Activated CD8-positive, alpha-beta memory T cell treated with anti-CD3 and anti-CD28 coated beads, Interleukin-2, amount 10 ng/mL, durations not matched to agents 7 days and 5 days (primary cell): ENCODE measurements around the gene RYR1. TPM values are rescaled to one million over a fixed set of nuclear protein-coding genes. Genes with fewer than 3 reads are reported as not detected.
"Not testable (repeated sequence)": the region's sequence is repeated elsewhere in the genome, so short reads cannot be mapped to it uniquely, and the experiment has no call there.

Source experiments
- ATAC-seq: fragments of 150-1000 bp; cut with Tn5 transposase; one replicate; pipeline ENCODE4 v1.10.0; 2021; ENCODE audit warnings: moderate library complexity
- CTCF ChIA-PET: fragments of 350-600 bp; sonication (Branson Sonifier 250); formaldehyde crosslinking; loops from one replicate; lab custom pipeline; 2021; ENCODE audit warnings: antibody characterized with exemption; lab: Charles Lee
- DNase-seq: peaks from one replicate; pipeline ENCODE4 v3.0.0-alpha.2; 2020
- H3K27ac Mint-ChIP-seq: one replicate; pipeline ENCODE4 v1.8.0; 2021; ENCODE audit warnings: mild to moderate bottlenecking, mixed read lengths
- H3K27me3 Mint-ChIP-seq: one replicate; pipeline ENCODE4 v1.8.0; 2021; ENCODE audit warnings: mixed read lengths
- H3K36me3 Mint-ChIP-seq: one replicate; pipeline ENCODE4 v1.8.0; 2021; ENCODE audit warnings: mild to moderate bottlenecking, mixed read lengths
- H3K4me1 Mint-ChIP-seq: one replicate; pipeline ENCODE4 v1.8.0; 2021; ENCODE audit warnings: mixed read lengths
- H3K4me3 Mint-ChIP-seq: one replicate; pipeline ENCODE4 v1.8.0; 2021; ENCODE audit warnings: mild to moderate bottlenecking, moderate library complexity, mixed read lengths
- H3K9me3 Mint-ChIP-seq: one replicate; pipeline ENCODE4 v1.8.0; 2022; ENCODE audit warnings: low read depth, mixed read lengths
- total RNA-seq, 2 experiments: library from RNA; stranded (reverse); gene quantifications; one replicate each; pipeline ENCODE4 v1.2.3, GENCODE V29; 2021

The RYR1 gene
- total RNA-seq, 2 experiments from 2014 or later: 1.5 to 1.6 TPM

DNA sequence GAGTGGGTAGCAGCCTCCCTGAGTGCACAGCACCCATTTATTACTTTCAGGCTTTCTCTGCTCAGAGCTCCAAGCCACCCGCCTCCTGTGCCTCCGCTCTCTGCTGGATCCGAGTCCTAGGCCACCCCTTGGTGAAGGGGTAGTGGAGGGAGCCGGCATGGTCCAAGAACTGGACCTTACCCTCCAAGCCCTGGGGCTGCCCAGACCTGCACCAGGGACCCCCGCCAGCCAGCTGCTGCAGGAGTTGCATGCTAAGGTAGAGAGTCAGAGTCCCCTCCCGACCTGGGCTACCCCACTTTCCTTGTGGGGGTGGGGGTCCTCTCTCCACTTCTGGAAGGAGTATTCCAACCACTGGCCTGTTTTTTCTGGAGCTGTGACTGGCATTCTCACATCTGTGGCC, 28.6 kb upstream of the RYR1 start:
- Mint-ChIP-seq H3K4me1 (peaks cover 13% of the 10 kb centered on the region), H3K27me3 (peaks cover 2% of the 10 kb centered on the region), H3K36me3 (peaks cover 14% of the 10 kb centered on the region), H3K4me3 (no peak overlapping the region), H3K9me3 (no peaks in the 10 kb centered on the region), H3K27ac (no peak overlapping the region)
- DNase-seq: no peak
- ATAC-seq: no peak
- CTCF ChIA-PET: interaction anchor here (1.0 to 4.5 kb wide), 6 partner anchors 17 to 526 kb away, joined by 3 to 57 read pairs (median 9); partner anchors contain the start of genes GGN, MRPS12, SARS2 and SPRED3

DNA sequence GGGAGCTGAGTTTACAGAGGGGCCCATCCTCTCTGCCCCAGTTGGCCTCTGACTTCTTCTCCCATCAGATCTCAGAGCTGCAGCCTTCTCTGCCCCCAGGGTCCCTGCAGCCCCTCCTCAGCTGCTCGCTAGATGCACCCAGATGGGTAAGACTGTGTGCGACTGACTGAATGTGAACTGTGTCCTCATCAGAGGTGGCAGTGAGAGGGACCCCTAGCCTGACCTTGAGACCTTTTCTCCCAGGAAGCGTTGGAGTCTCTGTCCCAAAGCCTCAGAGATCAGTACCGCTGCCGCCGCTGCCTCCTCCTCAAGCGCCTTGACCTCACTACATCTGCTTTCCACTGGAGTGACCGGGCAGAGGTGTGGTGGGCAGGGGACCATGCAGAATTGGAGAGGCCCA, 28.2 kb upstream of the RYR1 start:
- no peak overlapping the region for H3K4me3 Mint-ChIP-seq
- DNase-seq (no peak), ATAC-seq (no peak)
- CTCF ChIA-PET: interaction anchor here (1.0 to 4.5 kb wide), 5 partner anchors 108 to 525 kb away, joined by 3 to 57 read pairs (median 4); partner anchors contain the start of genes MRPS12 and SARS2
- H3K36me3 Mint-ChIP-seq: peaks cover 14% of the 10 kb centered on the region
- H3K9me3 Mint-ChIP-seq: no peaks in the 10 kb centered on the region
- H3K4me1 Mint-ChIP-seq: peaks cover 13% of the 10 kb centered on the region
- H3K27ac Mint-ChIP-seq: no peak overlapping the region
- peaks cover 2% of the 10 kb centered on the region for H3K27me3 Mint-ChIP-seq

- CTCF ChIA-PET: no interaction called here
- ATAC-seq (no peak), DNase-seq (no peak)
- Mint-ChIP-seq H3K27ac (no peak overlapping the region), H3K4me1 (peaks cover 2% of the 10 kb centered on the region), H3K27me3 (no peaks in the 10 kb centered on the region), H3K36me3 (peaks cover 14% of the 10 kb centered on the region), H3K9me3 (no peaks in the 10 kb centered on the region), H3K4me3 (no peak overlapping the region)
Observed at GRCh38 chr19:38409631-38410133, 23.8 kb upstream of the RYR1 start.

DNA sequence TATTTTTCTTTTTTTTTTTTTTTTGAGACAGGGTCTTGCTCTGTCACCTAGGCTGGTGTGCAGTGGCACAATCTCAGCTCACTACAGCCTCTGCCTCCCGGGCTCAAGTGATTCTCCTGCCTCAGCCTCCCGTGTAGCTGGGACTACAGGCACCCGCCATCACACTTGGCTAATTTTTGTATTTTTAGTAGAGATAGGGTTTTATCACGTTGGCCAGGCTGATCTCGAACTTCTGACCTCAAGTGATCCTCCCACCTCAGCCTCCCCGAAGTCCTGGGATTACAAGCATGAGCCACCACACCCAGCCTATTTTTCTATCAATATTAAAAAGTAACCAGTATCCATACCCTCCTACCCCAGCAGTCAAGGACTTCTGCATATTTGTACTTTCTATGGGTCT, 23.1 kb upstream of the RYR1 start:
- H3K4me1 Mint-ChIP-seq, H3K27ac Mint-ChIP-seq, H3K4me3 Mint-ChIP-seq, ATAC-seq, H3K27me3 Mint-ChIP-seq, DNase-seq, H3K9me3 Mint-ChIP-seq: not testable (repeated sequence)
- H3K36me3 Mint-ChIP-seq: peaks cover 11% of the 10 kb centered on the region
- CTCF ChIA-PET: interaction anchor here (4.9 kb wide), 1 partner anchor 7 kb away, joined by 27 read pairs; the partner anchor contains the start of gene FAM98C

- ATAC-seq: no peak
- DNase-seq: no peak
- Mint-ChIP-seq H3K27ac (no peak overlapping the region), H3K27me3 (no peaks in the 10 kb centered on the region), H3K36me3 (peaks cover 10% of the 10 kb centered on the region), H3K4me3 (no peak overlapping the region), H3K4me1 (no peaks in the 10 kb centered on the region), H3K9me3 (no peaks in the 10 kb centered on the region)
- CTCF ChIA-PET: interaction anchor here (4.9 kb wide), 1 partner anchor 8 kb away, joined by 27 read pairs; the partner anchor contains the start of gene FAM98C
Observed at GRCh38 chr19:38411041-38411712, 22.3 kb upstream of the RYR1 start.

DNA sequence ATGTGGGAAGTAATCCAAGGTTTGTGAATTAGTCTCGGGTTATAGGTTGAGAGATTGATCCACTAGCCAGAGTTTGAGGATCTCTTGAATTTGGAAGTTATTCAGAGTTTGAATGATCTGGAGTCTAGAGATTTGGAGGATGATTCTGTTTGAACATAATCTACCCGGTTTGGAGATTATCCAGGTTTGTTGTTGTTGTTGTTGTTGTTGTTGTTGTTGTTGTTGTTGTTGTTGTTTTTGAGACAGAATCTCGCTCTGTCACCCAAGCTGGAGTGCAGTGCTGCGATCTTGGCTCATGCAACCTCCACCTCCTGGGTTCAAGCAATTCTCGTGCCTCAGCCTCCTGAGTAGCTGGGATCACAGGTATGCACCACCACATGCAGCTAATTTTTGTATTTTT, 21.6 kb upstream of the RYR1 start:
- not testable (repeated sequence) for H3K4me1 Mint-ChIP-seq, H3K4me3 Mint-ChIP-seq, H3K9me3 Mint-ChIP-seq, H3K36me3 Mint-ChIP-seq, H3K27ac Mint-ChIP-seq, ATAC-seq, H3K27me3 Mint-ChIP-seq, DNase-seq
- CTCF ChIA-PET: interaction anchor here (4.9 kb wide), 1 partner anchor 9 kb away, joined by 27 read pairs; the partner anchor contains the start of gene FAM98C

GRCh38 chr19:38412491-38412890, 21.0 kb upstream of the RYR1 start:
- Mint-ChIP-seq H3K9me3 (no peaks in the 10 kb centered on the region), H3K27ac (no peak overlapping the region), H3K4me1 (peaks cover 7% of the 10 kb centered on the region), H3K4me3 (no peak overlapping the region), H3K27me3 (no peaks in the 10 kb centered on the region), H3K36me3 (peaks cover 2% of the 10 kb centered on the region)
- DNase-seq (no peak), ATAC-seq (no peak)
- CTCF ChIA-PET: interaction anchor here (4.9 kb wide), 1 partner anchor 9 kb away, joined by 27 read pairs; the partner anchor contains the start of gene FAM98C

DNA sequence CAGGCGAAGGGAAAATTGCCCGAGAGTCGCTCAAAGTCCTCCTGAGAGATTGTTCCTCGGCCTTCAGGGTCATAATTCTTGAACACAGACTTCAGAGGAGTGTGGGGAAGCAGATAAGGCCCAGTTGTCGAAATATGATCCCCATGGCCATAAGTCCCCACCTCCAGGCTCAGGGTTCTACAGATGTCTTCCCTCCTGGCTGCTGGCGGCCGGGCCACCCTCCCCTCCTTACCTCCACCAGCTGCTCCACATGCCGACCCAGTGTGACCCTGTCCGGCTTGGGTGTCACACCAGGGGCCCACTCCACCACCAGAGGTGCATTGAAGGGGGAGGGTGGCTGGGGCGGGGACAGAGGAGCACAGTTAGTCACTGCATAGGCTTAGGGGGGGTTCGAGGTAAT, 20.5 kb upstream of the RYR1 start:
- Mint-ChIP-seq H3K4me3 (no peak overlapping the region), H3K36me3 (peaks cover under 1% of the 10 kb centered on the region), H3K27me3 (no peaks in the 10 kb centered on the region), H3K9me3 (no peaks in the 10 kb centered on the region), H3K27ac (no peak overlapping the region), H3K4me1 (peaks cover 12% of the 10 kb centered on the region)
- ATAC-seq (no peak), DNase-seq (no peak)
- CTCF ChIA-PET: interaction anchor here (4.9 kb wide), 1 partner anchor 10 kb away, joined by 27 read pairs; the partner anchor contains the start of gene FAM98C

DNA sequence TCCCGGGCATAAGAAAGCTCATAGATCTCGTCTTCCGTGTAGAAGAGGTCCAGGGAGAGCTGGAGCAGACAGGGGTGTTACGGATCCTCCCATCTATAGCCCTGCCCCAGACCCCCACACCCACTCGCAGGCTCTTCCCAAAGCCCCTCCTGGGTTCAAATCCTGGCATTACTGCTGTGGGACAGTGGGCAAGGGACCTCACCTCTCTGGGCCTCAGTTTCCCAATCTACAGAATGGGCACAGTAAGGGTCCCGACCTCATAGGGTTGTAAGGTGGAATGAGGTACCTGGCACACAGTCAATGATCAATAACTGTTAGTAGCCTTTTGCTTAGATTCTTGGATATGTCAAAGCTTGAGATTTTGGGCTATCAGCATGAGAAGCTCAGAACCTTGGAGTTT, 20.1 kb upstream of the RYR1 start:
- no peak for ATAC-seq
- no peak for DNase-seq
- Mint-ChIP-seq H3K36me3 (no peaks in the 10 kb centered on the region), H3K4me1 (peaks cover 13% of the 10 kb centered on the region), H3K9me3 (no peaks in the 10 kb centered on the region), H3K4me3 (no peak overlapping the region), H3K27ac (no peak overlapping the region), H3K27me3 (no peaks in the 10 kb centered on the region)
- CTCF ChIA-PET: interaction anchor here (4.9 kb wide), 1 partner anchor 10 kb away, joined by 27 read pairs; the partner anchor contains the start of gene FAM98C

DNA sequence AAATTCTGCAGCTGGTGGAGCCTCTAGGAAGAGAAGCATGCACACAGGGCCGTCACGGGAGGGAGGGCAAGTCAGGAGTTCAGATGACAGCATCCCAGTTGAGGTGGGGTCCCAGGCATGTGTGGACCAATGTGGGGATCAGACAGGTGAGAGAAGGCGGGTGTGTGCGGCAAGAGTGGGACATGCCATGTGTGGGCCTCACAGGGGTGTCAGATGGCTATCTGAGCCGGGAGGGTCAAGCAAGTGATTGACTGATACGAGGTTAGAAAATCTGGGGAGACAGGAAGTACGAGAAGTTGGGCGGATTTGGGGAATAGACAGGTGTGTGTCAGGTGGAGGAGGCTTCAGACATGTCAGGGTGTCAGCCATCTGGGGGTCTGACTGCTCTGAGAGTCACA, 16.3 kb upstream of the RYR1 start:
- Mint-ChIP-seq H3K27me3 (no peaks in the 10 kb centered on the region), H3K27ac (peak overlapping the region; percentile 66), H3K4me1 (peaks cover 13% of the 10 kb centered on the region), H3K36me3 (no peaks in the 10 kb centered on the region), H3K9me3 (no peaks in the 10 kb centered on the region), H3K4me3 (peak overlapping the region; percentile 77)
- ATAC-seq (no peak), DNase-seq (no peak)
- CTCF ChIA-PET: interaction anchor here (2.4 kb wide), 1 partner anchor 14 kb away, joined by 15 read pairs; the partner anchor contains the start of gene FAM98C

GRCh38 chr19:38417544-38418506, 15.7 kb upstream of the RYR1 start:
- no peaks in the 10 kb centered on the region for H3K36me3 Mint-ChIP-seq
- peak overlapping the region; percentile 77 for H3K4me3 Mint-ChIP-seq
- H3K27ac Mint-ChIP-seq: peak overlapping the region; percentile 66
- no peaks in the 10 kb centered on the region for H3K27me3 Mint-ChIP-seq
- H3K9me3 Mint-ChIP-seq: no peaks in the 10 kb centered on the region
- ATAC-seq (peak; percentile 92), DNase-seq (peak; percentile 82)
- CTCF ChIA-PET: interaction anchor here (2.4 kb wide), 1 partner anchor 15 kb away, joined by 15 read pairs; the partner anchor contains the start of gene FAM98C
- peaks cover 13% of the 10 kb centered on the region for H3K4me1 Mint-ChIP-seq

DNA sequence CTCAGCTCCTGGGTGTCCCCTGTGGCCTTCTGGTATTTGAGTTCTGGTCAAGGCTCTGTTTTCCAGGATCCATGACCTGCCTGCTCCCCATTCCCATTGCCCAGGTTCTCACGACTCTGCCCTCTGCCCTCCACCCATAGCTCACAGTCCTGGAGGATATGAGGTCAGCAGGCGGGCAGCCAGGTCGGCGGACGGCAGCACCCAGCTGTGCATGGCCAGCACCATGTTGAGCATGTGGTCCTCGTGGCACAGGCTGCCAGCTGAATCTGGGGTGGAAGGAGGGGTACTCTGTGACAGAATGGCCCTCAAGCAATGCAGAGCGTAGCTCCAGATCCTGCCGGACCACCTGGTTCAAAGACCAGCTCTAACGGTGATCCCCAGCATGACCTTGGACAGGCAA, 12.6 kb upstream of the RYR1 start:
- DNase-seq: no peak
- CTCF ChIA-PET: interaction anchor here (1.1 kb wide), 1 partner anchor 18 kb away, joined by 6 read pairs; the partner anchor contains the start of gene FAM98C

GRCh38 chr19:38421856-38422255, 11.6 kb upstream of the RYR1 start:
- Mint-ChIP-seq H3K27me3 (no peaks in the 10 kb centered on the region), H3K4me3 (no peak overlapping the region), H3K27ac (no peak overlapping the region), H3K9me3 (no peaks in the 10 kb centered on the region), H3K36me3 (no peaks in the 10 kb centered on the region), H3K4me1 (peaks cover 20% of the 10 kb centered on the region)
- DNase-seq: no peak
- CTCF ChIA-PET: no interaction called here
- no peak for ATAC-seq

More for the DNA sequence above, 12.6 kb upstream of the RYR1 start:
- peaks cover 16% of the 10 kb centered on the region for H3K4me1 Mint-ChIP-seq
- no peaks in the 10 kb centered on the region for H3K36me3 Mint-ChIP-seq
- ATAC-seq: no peak
- H3K27ac Mint-ChIP-seq: no peak overlapping the region
- H3K9me3 Mint-ChIP-seq: no peaks in the 10 kb centered on the region
- H3K4me3 Mint-ChIP-seq: no peak overlapping the region
- H3K27me3 Mint-ChIP-seq: no peaks in the 10 kb centered on the region
